Lower leg skin (tissue), 3 donors: Measurements from ENCODE around the gene KIAA1671.

ENCODE experiments used
- CTCF ChIP-seq, 3 donors: fragments of 450-650 bp; IDR thresholded peaks; one replicate each; pipeline ENCODE4 v1.5.1; 2016; ENCODE audit warnings: antibody characterized with exemption in 3 of 3, mild to moderate bottlenecking in 3 of 3, moderate library complexity in 2 of 3
- POLR2A ChIP-seq, 2 donors: fragments of 450-650 bp; IDR thresholded peaks; one replicate each; pipeline ENCODE4 v1.6.1; 2016 to 2017; ENCODE audit warnings: antibody characterized with exemption in 2 of 2, mild to moderate bottlenecking in 1 of 2, moderate library complexity in 1 of 2

DNA sequence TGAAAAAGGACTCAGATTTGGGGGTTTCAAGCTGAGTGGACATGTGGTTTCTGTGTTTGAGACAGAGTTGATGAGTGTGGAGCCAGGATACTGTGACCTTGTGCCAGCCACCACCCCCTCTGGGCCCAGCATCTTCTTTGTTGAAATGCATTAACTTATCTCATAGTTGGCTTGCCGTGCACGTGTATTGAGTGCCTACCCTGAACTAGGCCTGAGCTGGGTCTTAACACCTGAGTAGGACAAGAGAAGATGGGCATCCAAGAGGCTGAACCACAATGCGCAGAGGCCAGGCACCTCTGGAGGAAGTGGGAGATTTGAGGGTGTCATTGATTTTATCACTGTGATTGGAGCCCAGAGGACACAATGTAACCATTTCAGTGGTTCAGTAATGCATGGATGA, 129.6 kb downstream of the KIAA1671 start:
- TF ChIP-seq POLR2A (IDR thresholded peaks at IDR 0.05) (no peak), CTCF (IDR thresholded peaks at IDR 0.05) (no peak)
